H1 (cell line): ENCODE measurements around the gene FBP1. TPM values are rescaled to one million over a fixed set of nuclear protein-coding genes. Genes with fewer than 3 reads are reported as not detected.

Experiments used
- CHD7 ChIP-seq: fragments of 300-600 bp; sonication (generic); IDR thresholded peaks from 2 replicates; pipeline ENCODE4 v1.7.1; 2012; ENCODE audit warnings: low read length, moderate library complexity, mild to moderate bottlenecking, inconsistent platforms; ENCODE audit not compliant: insufficient replicate concordance
- polyA plus RNA-seq, 7 experiments: library from polyadenylated mRNA; depleted of rRNA in 3 of 7; stranded (reverse) in 5 of 7; unstranded in 2 of 7; fragments of >200 nt in 5 of 7; fragments of 200-250 nt in 2 of 7; gene quantifications; 1 replicate in 5 of 7; 2 replicates in 1 of 7; 4 replicates in 1 of 7; pipeline versions ENCODE4 v1.2.1 to v1.2.3, GENCODE V29; 2011 to 2013; ENCODE audit warnings: missing spikeins in 2 of 7, mixed read lengths in 2 of 7
- total RNA-seq: library from RNA; stranded (reverse); fragmentation: NEBNext Ultra II Directional; extraction: Animal tissue kit (Norgen Biotek cat#: 25700); gene quantifications from 2 replicates; pipeline ENCODE4 v1.2.1, GENCODE V29; 2021

Gene FBP1
- total and polyA plus RNA-seq, 2 of the 8 experiments (the other 6 are each of a cell fraction or from before 2014, with no cell fraction given) = 1.0 to 4.1 TPM

GRCh38 chr9:94576131-94576530 lies 63.2 kb downstream of the FBP1 start (continued):
- no peak for TF ChIP-seq CHD7
